AG04449 (cell line): ENCODE data around the gene FURIN.

ENCODE experiments used
- CTCF ChIA-PET: fragments of 350-600 bp; formaldehyde crosslinking; extraction: SDS; loops from one replicate; lab custom pipeline; 2021; ENCODE audit warnings: antibody characterized with exemption; lab: Yijun Ruan, JAX
- POLR2A ChIA-PET: fragments of 400-600, 350-600 bp; formaldehyde crosslinking; extraction: SDS; loops from one replicate; lab custom pipeline; 2020; ENCODE audit warnings: antibody characterized with exemption, inconsistent platforms; lab: Yijun Ruan, JAX
- DNase-seq: peaks from one replicate; pipeline ENCODE4 v3.0.0-alpha.2; 2010; ENCODE audit warnings: low read depth, low spot score
- H3K4me3 ChIP-seq: 2 replicates; pipeline ENCODE4 v1.5.1; 2011; ENCODE audit warnings: low read depth, mild to moderate bottlenecking, control low read depth, low read length
- TF ChIP-seq, protein P1 (sequence below): IDR thresholded peaks from one replicate; pipeline ENCODE4 v1.5.1; 2011; ENCODE audit warnings: mild to moderate bottlenecking, moderate library complexity, low read length, control low read depth, inconsistent platforms; ENCODE audit not compliant: insufficient read depth; ENCODE audit errors: missing control alignments

Gene FURIN

DNA sequence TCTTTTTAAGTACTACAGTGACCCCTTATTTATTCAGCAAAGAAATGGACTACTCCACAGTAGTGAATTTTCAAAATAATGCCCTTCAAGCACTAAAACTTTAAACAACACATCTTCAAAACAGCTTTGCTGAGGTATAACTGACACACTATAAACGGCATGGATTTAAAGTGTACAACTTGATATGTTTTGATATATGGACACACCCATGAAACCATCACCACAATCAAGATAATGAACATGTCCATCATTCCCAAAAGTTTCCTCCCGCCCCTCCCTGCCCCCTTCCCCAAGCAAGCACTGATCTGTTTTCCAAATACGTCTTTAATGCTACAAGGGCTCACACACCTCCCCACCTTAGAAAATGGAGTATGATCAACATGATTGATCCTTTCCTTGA, 1.6 kb upstream of the FURIN start:
- POLR2A ChIA-PET, result no interaction called here
- no peak overlapping the region for H3K4me3 ChIP-seq
- DNase-seq, result no peak
- CTCF ChIA-PET, result no interaction called here
- TF ChIP-seq, protein P1, sequence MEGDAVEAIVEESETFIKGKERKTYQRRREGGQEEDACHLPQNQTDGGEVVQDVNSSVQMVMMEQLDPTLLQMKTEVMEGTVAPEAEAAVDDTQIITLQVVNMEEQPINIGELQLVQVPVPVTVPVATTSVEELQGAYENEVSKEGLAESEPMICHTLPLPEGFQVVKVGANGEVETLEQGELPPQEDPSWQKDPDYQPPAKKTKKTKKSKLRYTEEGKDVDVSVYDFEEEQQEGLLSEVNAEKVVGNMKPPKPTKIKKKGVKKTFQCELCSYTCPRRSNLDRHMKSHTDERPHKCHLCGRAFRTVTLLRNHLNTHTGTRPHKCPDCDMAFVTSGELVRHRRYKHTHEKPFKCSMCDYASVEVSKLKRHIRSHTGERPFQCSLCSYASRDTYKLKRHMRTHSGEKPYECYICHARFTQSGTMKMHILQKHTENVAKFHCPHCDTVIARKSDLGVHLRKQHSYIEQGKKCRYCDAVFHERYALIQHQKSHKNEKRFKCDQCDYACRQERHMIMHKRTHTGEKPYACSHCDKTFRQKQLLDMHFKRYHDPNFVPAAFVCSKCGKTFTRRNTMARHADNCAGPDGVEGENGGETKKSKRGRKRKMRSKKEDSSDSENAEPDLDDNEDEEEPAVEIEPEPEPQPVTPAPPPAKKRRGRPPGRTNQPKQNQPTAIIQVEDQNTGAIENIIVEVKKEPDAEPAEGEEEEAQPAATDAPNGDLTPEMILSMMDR, result no peak

DNA sequence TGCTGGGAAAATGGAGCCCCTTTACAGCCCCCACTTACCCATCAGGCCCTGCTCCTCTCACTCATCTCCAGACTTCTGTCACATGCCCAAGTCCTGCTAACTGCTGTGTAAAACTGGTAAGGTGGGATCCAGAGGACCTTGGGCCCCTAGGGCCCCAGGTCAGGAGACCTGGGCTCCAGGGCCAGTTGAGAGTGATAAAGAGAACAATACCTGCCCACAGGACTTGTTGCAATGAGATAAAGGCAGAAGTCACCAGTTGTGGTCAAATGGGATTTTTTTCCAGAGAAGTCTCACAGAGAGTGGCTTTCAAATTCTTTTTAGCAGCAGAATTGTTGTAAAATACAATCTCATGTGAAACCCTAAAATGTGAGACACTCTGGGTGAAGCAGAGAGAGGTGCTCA, 753 bp downstream of the FURIN start:
- DNase-seq, result no peak
- TF ChIP-seq, protein P1, result no peak
- ChIA-PET POLR2A (interaction anchor here (0.9 kb wide), 1 partner anchor 16 kb away, joined by 3 read pairs; no protein-coding TSS in a partner anchor), CTCF (interaction anchor here (4.3 kb wide), 1 partner anchor 16 kb away, joined by 32 read pairs; the partner anchor contains the start of gene FES)
- no peak overlapping the region; the same call in 1 of the 2 replicates for H3K4me3 ChIP-seq

DNA sequence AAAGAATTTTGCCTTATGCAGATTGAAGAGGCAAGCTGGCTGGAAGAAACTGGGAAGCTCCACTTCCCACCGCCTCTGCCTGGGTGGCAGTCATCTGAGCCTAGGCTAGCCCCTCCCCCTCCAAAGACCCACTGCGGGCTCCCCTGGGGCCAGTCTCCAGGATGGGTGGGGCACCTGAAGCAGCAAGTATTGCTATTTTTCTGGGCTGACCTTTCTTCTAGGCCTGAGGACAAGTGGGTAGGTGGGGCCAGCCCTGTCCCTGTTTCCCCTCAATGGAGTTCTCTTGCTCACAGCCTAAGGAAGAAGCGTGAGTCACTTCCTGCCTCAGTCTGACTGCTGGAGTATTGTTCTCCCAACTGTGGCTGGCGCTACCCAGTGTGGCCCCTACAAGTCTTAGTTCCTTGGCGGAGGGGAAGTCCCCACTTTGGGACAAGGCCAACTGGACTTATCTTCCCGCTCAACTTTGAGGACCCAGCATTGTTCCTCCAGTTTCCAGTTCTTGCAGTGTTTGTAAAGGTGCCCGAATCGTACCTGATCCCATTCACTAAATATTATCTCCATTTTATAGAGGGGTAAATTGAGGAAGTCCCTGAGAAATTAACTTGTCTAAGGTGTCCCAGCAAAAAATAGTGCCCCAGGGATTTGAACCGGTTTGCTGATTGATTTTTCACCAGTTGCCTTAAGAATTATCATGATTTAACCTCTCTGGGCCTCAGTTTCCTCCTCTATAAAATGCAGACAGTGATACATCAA, 1.4 kb downstream of the FURIN start:
- ChIA-PET POLR2A (interaction anchor here (0.9 kb wide), 1 partner anchor 15 kb away, joined by 3 read pairs; no protein-coding TSS in a partner anchor), CTCF (interaction anchor here (2.1 to 4.3 kb wide), 2 partner anchors 16 to 63 kb away, joined by 11 to 32 read pairs; partner anchors contain the start of genes FES and HDDC3)
- no peak for DNase-seq
- no peak overlapping the region; the same call in 1 of the 2 replicates for H3K4me3 ChIP-seq
- TF ChIP-seq, protein P1, result no peak

DNA sequence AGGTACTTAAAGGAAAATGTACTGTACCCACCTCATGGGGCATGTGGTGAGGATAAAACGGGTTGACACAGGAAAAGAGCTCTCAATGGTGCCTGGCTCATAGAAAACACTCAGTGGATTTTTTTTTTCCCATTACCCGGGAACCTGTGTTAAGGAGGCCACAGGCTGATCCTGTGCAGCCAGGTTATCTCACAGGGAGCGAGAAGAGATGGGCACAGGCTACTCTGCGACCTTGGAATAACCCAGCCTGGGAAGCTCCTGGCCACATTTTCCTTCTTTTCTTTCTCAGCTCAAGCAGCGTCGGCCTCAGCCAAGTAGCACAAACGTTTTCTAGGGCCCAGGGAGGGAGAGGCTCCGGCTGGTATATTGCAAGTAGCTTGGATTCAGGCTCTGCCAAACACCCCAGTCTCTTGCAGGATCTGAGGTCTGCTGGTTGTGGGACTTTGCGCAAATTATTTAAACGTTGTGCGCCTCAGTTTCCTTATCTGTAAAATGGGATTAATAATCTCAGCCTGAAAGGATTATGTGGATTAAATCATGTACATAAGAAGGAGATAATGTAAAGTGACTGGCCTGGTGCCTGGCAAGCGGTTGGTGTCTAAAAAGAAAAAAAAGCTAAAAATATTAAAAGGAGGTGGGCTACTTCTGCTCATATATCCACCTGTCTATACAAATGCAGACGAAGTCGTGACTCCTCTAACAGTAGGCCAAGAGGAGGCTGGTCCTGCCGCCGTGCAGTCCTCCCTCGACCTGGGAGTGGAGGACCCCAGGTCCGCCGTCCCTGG, 2.2 kb downstream of the FURIN start:
- POLR2A ChIA-PET, result no interaction called here
- TF ChIP-seq, protein P1, result no peak
- CTCF ChIA-PET, result interaction anchor here (0.7 to 4.3 kb wide), 4 partner anchors 15 to 63 kb away, joined by 3 to 32 read pairs (median 7); partner anchors contain the start of genes FES and HDDC3
- H3K4me3 ChIP-seq, result peak overlapping the region; percentile 72
- DNase-seq, result no peak

DNA sequence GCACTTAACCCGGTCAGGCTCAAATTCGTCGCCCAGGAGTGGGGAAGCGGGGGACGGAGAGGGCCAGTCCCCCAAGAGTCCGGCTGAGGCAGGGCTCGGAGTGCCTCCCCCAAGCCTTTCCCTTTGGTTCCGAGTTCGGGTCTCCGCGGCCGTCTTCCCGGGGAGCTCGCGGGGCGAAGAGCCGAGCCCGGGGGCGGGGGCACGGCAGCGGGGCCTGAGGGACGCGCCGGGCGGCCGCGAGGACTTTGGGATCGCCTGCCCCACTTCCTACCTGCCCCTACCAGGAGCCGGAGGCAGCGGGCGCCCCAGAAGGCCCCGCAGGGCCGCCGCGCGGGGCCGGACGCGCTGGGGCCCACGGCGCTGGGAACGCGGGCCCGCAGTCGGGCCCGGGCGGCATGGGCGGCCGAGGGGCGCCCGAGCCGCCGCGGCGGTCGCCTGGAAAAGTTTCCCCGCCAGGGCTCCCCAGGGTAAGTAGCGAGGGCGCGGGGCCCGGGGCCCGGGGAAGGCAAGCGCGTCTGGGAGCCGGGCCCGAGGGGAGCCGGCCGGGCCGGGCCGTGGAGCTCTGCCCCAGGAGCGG, 2.8 kb downstream of the FURIN start:
- DNase-seq, result no peak
- CTCF ChIA-PET, result interaction anchor here (0.9 to 4.3 kb wide), 3 partner anchors 14 to 62 kb away, joined by 3 to 32 read pairs (median 11); partner anchors contain the start of genes FES and HDDC3
- POLR2A ChIA-PET, result no interaction called here
- peak overlapping the region; percentile 72 for H3K4me3 ChIP-seq
- TF ChIP-seq, protein P1, result no peak
